ENCODE data around the gene TRMT44. TPM values are rescaled to one million over a fixed set of nuclear protein-coding genes. Genes with fewer than 3 reads are reported as not detected.

Gene TRMT44
- polyA plus RNA-seq, 1 donor (not counting 4 experiments of a cell fraction or from before 2014, with no cell fraction given): 8.8 TPM

DNA sequence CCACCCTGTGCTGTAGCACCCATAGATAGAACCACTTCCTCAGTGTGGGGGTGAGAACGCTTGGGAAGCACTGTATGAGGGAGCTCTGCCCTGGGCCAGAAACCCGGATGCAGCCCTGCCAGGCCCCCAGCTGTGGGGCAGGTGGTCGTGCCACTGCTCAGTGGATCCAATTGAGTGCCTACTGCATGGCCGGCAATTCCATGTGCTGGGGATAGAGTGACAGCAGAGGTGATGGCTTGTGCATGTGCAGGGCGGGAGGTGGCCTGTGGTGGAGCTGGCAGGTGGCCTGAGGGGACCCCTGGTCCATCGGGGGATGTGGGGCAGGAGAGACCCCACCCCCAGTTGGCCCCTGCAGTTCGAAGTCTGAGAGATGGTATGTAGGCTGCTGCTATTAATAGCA lies 60.4 kb downstream of the TRMT44 start:
- Histone ChIP-seq H3K4me3 (ENCODE audit: control insufficient read depth in 2 of 3, extremely low read depth in 1 of 3, insufficient read depth in 2 of 3, low read depth in 1 of 3, low read length in 3 of 3) (no peak overlapping the region), H3K9me3 (ENCODE audit: control insufficient read depth, low read depth, low read length) (no peaks in the 10 kb centered on the region), H3K27me3 (ENCODE audit: control insufficient read depth, extremely low read depth, insufficient read depth, low read length) (peaks cover 20% of the 10 kb centered on the region), H3K4me2 (ENCODE audit: control insufficient read depth, extremely low read depth, insufficient read depth, low read depth, low read length) (no peak overlapping the region), H3K4me1 (ENCODE audit: control insufficient read depth, extremely low read depth, insufficient read depth, low read length) (no peaks in the 10 kb centered on the region), H2AFZ (ENCODE audit: control insufficient read depth, low read length) (no peak overlapping the region), H3K36me3 (ENCODE audit: control insufficient read depth in 2 of 2, extremely low read depth in 1 of 2, insufficient read depth in 2 of 2, low read length in 2 of 2) (no peaks in the 10 kb centered on the region), H3K9me1 (ENCODE audit: control insufficient read depth, extremely low read depth, insufficient read depth, low read length) (no peaks in the 10 kb centered on the region), H3K9ac (ENCODE audit: control insufficient read depth, extremely low read depth, insufficient read depth, low read length) (no peak overlapping the region), H4K20me1 (ENCODE audit: control insufficient read depth, extremely low read depth, insufficient read depth, low read length) (no peaks in the 10 kb centered on the region), H3K27ac (ENCODE audit: control insufficient read depth, insufficient read depth, low read length) (no peak overlapping the region), H3K79me2 (ENCODE audit: control insufficient read depth, insufficient read depth, low read length) (no peaks in the 10 kb centered on the region)
- no peak for DNase-seq (ENCODE audit: low read depth, low spot score)
- TF ChIP-seq, protein P1, sequence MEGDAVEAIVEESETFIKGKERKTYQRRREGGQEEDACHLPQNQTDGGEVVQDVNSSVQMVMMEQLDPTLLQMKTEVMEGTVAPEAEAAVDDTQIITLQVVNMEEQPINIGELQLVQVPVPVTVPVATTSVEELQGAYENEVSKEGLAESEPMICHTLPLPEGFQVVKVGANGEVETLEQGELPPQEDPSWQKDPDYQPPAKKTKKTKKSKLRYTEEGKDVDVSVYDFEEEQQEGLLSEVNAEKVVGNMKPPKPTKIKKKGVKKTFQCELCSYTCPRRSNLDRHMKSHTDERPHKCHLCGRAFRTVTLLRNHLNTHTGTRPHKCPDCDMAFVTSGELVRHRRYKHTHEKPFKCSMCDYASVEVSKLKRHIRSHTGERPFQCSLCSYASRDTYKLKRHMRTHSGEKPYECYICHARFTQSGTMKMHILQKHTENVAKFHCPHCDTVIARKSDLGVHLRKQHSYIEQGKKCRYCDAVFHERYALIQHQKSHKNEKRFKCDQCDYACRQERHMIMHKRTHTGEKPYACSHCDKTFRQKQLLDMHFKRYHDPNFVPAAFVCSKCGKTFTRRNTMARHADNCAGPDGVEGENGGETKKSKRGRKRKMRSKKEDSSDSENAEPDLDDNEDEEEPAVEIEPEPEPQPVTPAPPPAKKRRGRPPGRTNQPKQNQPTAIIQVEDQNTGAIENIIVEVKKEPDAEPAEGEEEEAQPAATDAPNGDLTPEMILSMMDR (optimal IDR thresholded peaks at IDR 0.05 in 1 of 3, IDR thresholded peaks at IDR 0.05 in 1 of 3, conservative IDR thresholded peaks at IDR 0.05 in 1 of 3; ENCODE audit: extremely low read depth in 1 of 3, insufficient read depth in 2 of 3, low read length in 3 of 3): no peak
- no peak for TF ChIP-seq EZH2 (IDR thresholded peaks at IDR 0.05; ENCODE audit: low read length)
- no peak for FAIRE-seq
- dilution Hi-C loops (cut with MboI; ENCODE audit: extremely low pct_ligation_motif_present, low sequenced_read_pairs): no loop called here

DNA sequence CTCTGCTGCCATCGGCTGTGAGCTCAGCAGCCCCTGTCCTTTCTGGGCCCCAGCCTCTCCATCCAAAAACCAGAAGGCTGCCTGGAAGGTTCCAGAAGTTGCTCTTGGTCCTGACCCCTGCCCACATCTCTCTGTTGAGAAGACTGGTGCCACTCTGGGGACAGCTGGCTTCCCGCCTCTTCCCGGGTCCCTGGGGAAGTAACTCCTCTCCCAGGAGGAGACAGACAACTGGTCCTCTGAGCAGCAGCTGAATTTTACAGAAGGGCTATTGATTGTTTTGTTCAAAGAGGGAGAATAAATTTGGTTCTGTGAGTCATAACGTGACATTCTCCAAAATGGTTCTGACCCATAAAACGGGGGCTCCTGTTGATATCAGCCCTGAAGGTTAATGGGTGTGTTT lies 61.2 kb downstream of the TRMT44 start:
- FAIRE-seq: no peak
- TF ChIP-seq EZH2 (IDR thresholded peaks at IDR 0.05; ENCODE audit: low read length): no peak
- TF ChIP-seq, protein P1 (optimal IDR thresholded peaks at IDR 0.05 in 1 of 3, IDR thresholded peaks at IDR 0.05 in 1 of 3, conservative IDR thresholded peaks at IDR 0.05 in 1 of 3; ENCODE audit: extremely low read depth in 1 of 3, insufficient read depth in 2 of 3, low read length in 3 of 3): no peak
- no peaks in the 10 kb centered on the region for H3K4me1 ChIP-seq (ENCODE audit: control insufficient read depth, extremely low read depth, insufficient read depth, low read length)

More for the DNA sequence above, 61.2 kb downstream of the TRMT44 start:
- dilution Hi-C loops (cut with MboI; ENCODE audit: extremely low pct_ligation_motif_present, low sequenced_read_pairs): no loop called here
- Histone ChIP-seq H4K20me1 (ENCODE audit: control insufficient read depth, extremely low read depth, insufficient read depth, low read length) (no peaks in the 10 kb centered on the region), H3K27ac (ENCODE audit: control insufficient read depth, insufficient read depth, low read length) (no peak overlapping the region), H3K79me2 (ENCODE audit: control insufficient read depth, insufficient read depth, low read length) (no peaks in the 10 kb centered on the region), H3K9me3 (ENCODE audit: control insufficient read depth, low read depth, low read length) (no peaks in the 10 kb centered on the region), H3K9ac (ENCODE audit: control insufficient read depth, extremely low read depth, insufficient read depth, low read length) (no peak overlapping the region), H3K36me3 (ENCODE audit: control insufficient read depth in 2 of 2, extremely low read depth in 1 of 2, insufficient read depth in 2 of 2, low read length in 2 of 2) (no peaks in the 10 kb centered on the region), H3K4me2 (ENCODE audit: control insufficient read depth, extremely low read depth, insufficient read depth, low read depth, low read length) (no peak overlapping the region), H2AFZ (ENCODE audit: control insufficient read depth, low read length) (no peak overlapping the region), H3K4me3 (ENCODE audit: control insufficient read depth in 2 of 3, extremely low read depth in 1 of 3, insufficient read depth in 2 of 3, low read depth in 1 of 3, low read length in 3 of 3) (no peak overlapping the region), H3K9me1 (ENCODE audit: control insufficient read depth, extremely low read depth, insufficient read depth, low read length) (no peaks in the 10 kb centered on the region), H3K27me3 (ENCODE audit: control insufficient read depth, extremely low read depth, insufficient read depth, low read length) (peaks cover 20% of the 10 kb centered on the region)
- no peak for DNase-seq (ENCODE audit: low read depth, low spot score)
